HG03175 (cell line): ENCODE measurements around the gene OR1N2.
"Not testable (repeated sequence)": the region's sequence is repeated elsewhere in the genome, so short reads cannot be mapped to it uniquely, and the experiment has no call there.

Experiments
- ATAC-seq: cut with Tn5 transposase; IDR thresholded peaks from one replicate; pipeline ENCODE4 v1.9.1; 2021; ENCODE audit warnings: mild to moderate bottlenecking, moderate library complexity; ENCODE audit not compliant: unreplicated experiment

The OR1N2 gene

GRCh38 chr9:122552812-122553211 is at the start of gene OR1N2:
Gene OR1N2, plus strand, starts transcription at chr9:122553112. Its CDS starts 100 bp downstream, at chr9:122553212.
- no peak for ATAC-seq

GRCh38 chr9:122506964-122507363 is 45.9 kb upstream of the OR1N2 start:
- no peak for ATAC-seq

- no peak for ATAC-seq
Measured at GRCh38 chr9:122510502-122510901, 42.4 kb upstream of the OR1N2 start, which contains the start of gene OR1J2. Gene OR1J2, plus strand, starts transcription at chr9:122510802. Its CDS starts 0 bp downstream, at chr9:122510802.

- no peak for ATAC-seq
Measured at GRCh38 chr9:122518226-122518625, 34.7 kb upstream of the OR1N2 start.

GRCh38 chr9:122518841-122519240 is 34.1 kb upstream of the OR1N2 start, which contains the start of gene OR1J4:
Gene OR1J4, plus strand, starts transcription at chr9:122519141. Its CDS starts 0 bp downstream, at chr9:122519141.
- no peak for ATAC-seq

- no peak for ATAC-seq
Measured at GRCh38 chr9:122519376-122519775, 33.5 kb upstream of the OR1N2 start.

GRCh38 chr9:122526602-122527001 is 26.3 kb upstream of the OR1N2 start:
- no peak for ATAC-seq

GRCh38 chr9:122527193-122527592 is 25.7 kb upstream of the OR1N2 start, which contains the start of gene OR1N1:
Gene OR1N1, minus strand, starts transcription at chr9:122527293. Its CDS starts 0 bp downstream, at chr9:122527293.
- ATAC-seq: no peak

- not testable (repeated sequence) for ATAC-seq
Measured at GRCh38 chr9:122531157-122531556, 21.8 kb upstream of the OR1N2 start.

GRCh38 chr9:122536134-122536533 is 16.8 kb upstream of the OR1N2 start:
- no peak for ATAC-seq

- ATAC-seq: not testable (repeated sequence)
Measured at GRCh38 chr9:122537066-122537465, 15.8 kb upstream of the OR1N2 start.

GRCh38 chr9:122538757-122539156 is 14.2 kb upstream of the OR1N2 start:
- ATAC-seq: no peak

- no peak for ATAC-seq
Measured at GRCh38 chr9:122546196-122546595, 6.7 kb upstream of the OR1N2 start.

- no peak for ATAC-seq
Measured at GRCh38 chr9:122551371-122551770, 1.5 kb upstream of the OR1N2 start.

- no peak for ATAC-seq
Measured at GRCh38 chr9:122561446-122561845, 8.5 kb downstream of the OR1N2 start.

GRCh38 chr9:122562134-122562760 is 9.3 kb downstream of the OR1N2 start:
- no peak for ATAC-seq

- ATAC-seq: no peak
Measured at GRCh38 chr9:122567901-122568300, 15.0 kb downstream of the OR1N2 start.

- no peak for ATAC-seq
Measured at GRCh38 chr9:122572456-122572855, 19.5 kb downstream of the OR1N2 start.

- no peak for ATAC-seq
Measured at GRCh38 chr9:122579874-122580273, 27.0 kb downstream of the OR1N2 start.

- ATAC-seq: no peak
Measured at GRCh38 chr9:122580360-122580759, 27.4 kb downstream of the OR1N2 start.

- not testable (repeated sequence) for ATAC-seq
Measured at GRCh38 chr9:122583284-122583683, 30.4 kb downstream of the OR1N2 start, which contains the start of gene OR1L8. Gene OR1L8, minus strand, starts transcription at chr9:122583384. Its CDS starts 14,907 bp downstream, at chr9:122568477.
